B cell (primary cell): Measurements from ENCODE around the gene IL17RE.

Experiments
- CTCF ChIP-seq: fragments of 200-600 bp; IDR thresholded peaks from one replicate; pipeline ENCODE4 v1.8.0; 2022; ENCODE audit warnings: antibody characterized with exemption, mild to moderate bottlenecking
- EZH2 ChIP-seq: IDR thresholded peaks from 2 replicates; pipeline ENCODE4 v1.6.1; 2012; ENCODE audit warnings: borderline replicate concordance, low read depth, mild to moderate bottlenecking, moderate library complexity, low read length; ENCODE audit not compliant: insufficient read depth, poor library complexity, severe bottlenecking

GRCh38 chr3:9893739-9894138 is 8.9 kb upstream of the IL17RE start:
- no peak for TF ChIP-seq EZH2
- TF ChIP-seq CTCF, result no peak
